ENCODE results near the gene MCF2L2. TPM values are rescaled to one million over a fixed set of nuclear protein-coding genes. Genes with fewer than 3 reads are reported as not detected.
A peak's percentile ranks its signal among the peaks of the same experiment; 100 is the strongest.

The MCF2L2 gene
- total and polyA plus RNA-seq, 9 of the 15 experiments (the other 6 are each of a cell fraction or from before 2014, with no cell fraction given) = 0.56 to 4.2 (median 3.0) TPM

DNA sequence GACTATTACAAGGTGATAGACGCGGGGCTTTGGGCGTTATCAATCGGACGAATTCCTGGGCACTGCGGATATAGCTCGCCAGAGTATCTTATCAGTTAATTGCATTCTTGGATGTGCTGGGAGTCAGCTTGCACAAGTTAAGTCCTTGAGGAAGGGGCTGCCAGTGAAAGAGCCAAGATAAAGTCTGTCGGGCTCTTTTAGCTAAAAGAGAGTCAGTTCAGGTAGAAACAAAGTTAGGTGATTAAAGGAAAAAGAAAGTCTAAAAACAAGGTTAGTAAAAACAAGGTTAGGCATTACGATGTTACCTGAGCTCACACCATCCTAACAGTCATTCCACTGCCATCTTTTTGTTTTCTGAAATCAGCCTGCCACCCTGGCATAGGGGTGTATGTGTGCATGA is 6.1 kb upstream of the MCF2L2 start (continued):
- TF ChIP-seq, protein P1, sequence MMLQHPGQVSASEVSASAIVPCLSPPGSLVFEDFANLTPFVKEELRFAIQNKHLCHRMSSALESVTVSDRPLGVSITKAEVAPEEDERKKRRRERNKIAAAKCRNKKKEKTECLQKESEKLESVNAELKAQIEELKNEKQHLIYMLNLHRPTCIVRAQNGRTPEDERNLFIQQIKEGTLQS (IDR thresholded peaks at IDR 0.05) = no peak
- TF ChIP-seq, protein P1 (CRISPR knock-in tag; conservative IDR thresholded peaks at IDR 0.05) = no peak

DNA sequence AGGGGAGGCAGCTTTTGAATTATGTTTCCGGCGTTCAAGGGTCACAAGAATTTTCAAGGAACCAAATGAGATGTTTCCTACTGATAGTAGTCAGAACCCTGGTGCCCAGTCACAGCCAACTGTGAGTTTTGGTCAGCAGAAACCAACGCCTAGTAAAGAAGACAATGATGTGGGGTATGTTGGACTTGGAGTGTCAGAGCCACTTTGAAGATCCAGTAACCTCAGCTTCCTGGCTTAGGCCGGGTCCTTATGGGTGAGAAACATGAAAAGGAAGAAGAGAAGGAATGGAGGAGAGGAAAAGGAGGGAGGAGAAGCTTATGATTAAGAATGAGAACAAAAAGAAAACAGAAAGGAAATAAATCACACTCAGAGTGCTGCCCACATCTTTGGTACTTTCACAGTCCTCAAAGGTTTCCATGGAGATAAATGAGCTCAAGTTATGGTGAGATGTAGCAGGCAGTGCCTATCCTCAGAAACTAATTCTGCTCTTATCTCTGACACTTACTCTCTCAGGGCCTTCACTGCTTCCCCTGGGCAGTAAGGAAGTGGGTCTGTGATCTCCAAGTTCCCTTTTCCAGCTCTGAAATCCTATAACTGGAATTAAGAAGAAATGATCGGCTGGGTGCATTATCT is 2.0 kb upstream of the MCF2L2 start:
- Histone ChIP-seq H3K36me3 (ENCODE audit: control insufficient read depth, insufficient read depth, low read length) (no peaks in the 10 kb centered on the region), H2AFZ (ENCODE audit: low read depth, low read length) (no peak overlapping the region), H3K27me3 (ENCODE audit: control insufficient read depth in 2 of 2, insufficient read depth in 2 of 2, low read length in 2 of 2) (no peaks in the 10 kb centered on the region), H3K4me1 (replicated peaks in 1 of 2; ENCODE audit: control insufficient read depth in 2 of 2, insufficient read depth in 2 of 2, low read length in 2 of 2) (peaks cover 24 to 25% of the 10 kb centered on the region in 2 experiments), H4K20me1 (replicated peaks; ENCODE audit: control insufficient read depth, insufficient read depth, low read length) (no peaks in the 10 kb centered on the region), H3K27ac (ENCODE audit: extremely low read depth, low read depth, low read length) (no peak overlapping the region), H3K9me3 (replicated peaks; ENCODE audit: control insufficient read depth, insufficient read depth, low read depth, low read length) (no peaks in the 10 kb centered on the region), H3K4me2 (ENCODE audit: insufficient read depth, low read length) (no peak overlapping the region), H3K9me1 (ENCODE audit: control insufficient read depth, insufficient read depth, low read length) (no peaks in the 10 kb centered on the region), H3K4me3 (no peak overlapping the region), H3K9ac (ENCODE audit: insufficient read depth in 1 of 2, low read depth in 2 of 2, low read length in 2 of 2) (no peak overlapping the region), H3K79me2 (ENCODE audit: control insufficient read depth, insufficient read depth, low read length) (peaks cover 2% of the 10 kb centered on the region; the same call in 1 of the 3 replicates)
- ChIA-PET CTCF (ENCODE audit: low intra/inter-chr PET ratio) (no interaction called here), POLR2A (interaction anchor here (0.5 kb wide), 1 partner anchor 11 kb away, joined by 4 read pairs; no protein-coding TSS in a partner anchor)
- ATAC-seq = no peak
- in situ Hi-C loops (cut with MboI) (no loop called here), intact Hi-C loops (cut with micrococcal nuclease) (no loop called here)
- no peak for DNase-seq (ENCODE audit: extremely low read depth in 1 of 4, low spot score in 3 of 4)
- no peak for FAIRE-seq
- no TSS peak for BruUV-seq (replicated peaks)
- 61% methylated on average over 5 of the region's 5 CpGs for WGBS (ENCODE audit: insufficient coverage, low coverage, missing lambda C conversion rate)
- TF ChIP-seq, protein P2, sequence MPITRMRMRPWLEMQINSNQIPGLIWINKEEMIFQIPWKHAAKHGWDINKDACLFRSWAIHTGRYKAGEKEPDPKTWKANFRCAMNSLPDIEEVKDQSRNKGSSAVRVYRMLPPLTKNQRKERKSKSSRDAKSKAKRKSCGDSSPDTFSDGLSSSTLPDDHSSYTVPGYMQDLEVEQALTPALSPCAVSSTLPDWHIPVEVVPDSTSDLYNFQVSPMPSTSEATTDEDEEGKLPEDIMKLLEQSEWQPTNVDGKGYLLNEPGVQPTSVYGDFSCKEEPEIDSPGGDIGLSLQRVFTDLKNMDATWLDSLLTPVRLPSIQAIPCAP (CRISPR knock-in tag; IDR thresholded peaks at IDR 0.05; ENCODE audit: borderline replicate concordance) = no peak
- no peak for TF ChIP-seq NELFE (IDR thresholded peaks at IDR 0.05; ENCODE audit: insufficient read depth, insufficient read length)
- TF ChIP-seq HIVEP1 (CRISPR knock-in tag; IDR thresholded peaks at IDR 0.05) = no peak
- TF ChIP-seq ZNF175 (CRISPR knock-in tag; IDR thresholded peaks at IDR 0.05; ENCODE audit: low read depth) = no peak
- TF ChIP-seq, protein P3, sequence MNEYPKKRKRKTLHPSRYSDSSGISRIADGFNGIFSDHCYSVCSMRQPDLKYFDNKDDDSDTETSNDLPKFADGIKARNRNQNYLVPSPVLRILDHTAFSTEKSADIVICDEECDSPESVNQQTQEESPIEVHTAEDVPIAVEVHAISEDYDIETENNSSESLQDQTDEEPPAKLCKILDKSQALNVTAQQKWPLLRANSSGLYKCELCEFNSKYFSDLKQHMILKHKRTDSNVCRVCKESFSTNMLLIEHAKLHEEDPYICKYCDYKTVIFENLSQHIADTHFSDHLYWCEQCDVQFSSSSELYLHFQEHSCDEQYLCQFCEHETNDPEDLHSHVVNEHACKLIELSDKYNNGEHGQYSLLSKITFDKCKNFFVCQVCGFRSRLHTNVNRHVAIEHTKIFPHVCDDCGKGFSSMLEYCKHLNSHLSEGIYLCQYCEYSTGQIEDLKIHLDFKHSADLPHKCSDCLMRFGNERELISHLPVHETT (CRISPR knock-in tag; conservative IDR thresholded peaks at IDR 0.05 in 1 of 2, IDR thresholded peaks at IDR 0.05 in 1 of 2) = no peak
- TF ChIP-seq RFX1 (IDR thresholded peaks at IDR 0.05) = peak; percentile 53
- TF ChIP-seq MEIS2 (IDR thresholded peaks at IDR 0.05; ENCODE audit: partially characterized antibody) = peak; percentile 18
- TF ChIP-seq, protein P4, sequence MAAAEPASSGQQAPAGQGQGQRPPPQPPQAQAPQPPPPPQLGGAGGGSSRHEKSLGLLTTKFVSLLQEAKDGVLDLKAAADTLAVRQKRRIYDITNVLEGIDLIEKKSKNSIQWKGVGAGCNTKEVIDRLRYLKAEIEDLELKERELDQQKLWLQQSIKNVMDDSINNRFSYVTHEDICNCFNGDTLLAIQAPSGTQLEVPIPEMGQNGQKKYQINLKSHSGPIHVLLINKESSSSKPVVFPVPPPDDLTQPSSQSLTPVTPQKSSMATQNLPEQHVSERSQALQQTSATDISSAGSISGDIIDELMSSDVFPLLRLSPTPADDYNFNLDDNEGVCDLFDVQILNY (CRISPR knock-in tag; IDR thresholded peaks at IDR 0.05) = no peak
- peak; percentile 35; the same call in 1 of the 2 replicates for TF ChIP-seq SPI1 (IDR thresholded peaks at IDR 0.05; ENCODE audit: borderline replicate concordance, low read depth, low read length)
- no peak for TF ChIP-seq ZNF584 (CRISPR knock-in tag; IDR thresholded peaks at IDR 0.05; ENCODE audit: low read depth)
